IMR-90 (cell line): ENCODE results near the gene VAT1L.

Source experiments
- CEBPB ChIP-seq: IDR thresholded peaks from 2 replicates; pipeline ENCODE4 v1.6.1; 2012; ENCODE audit warnings: low read depth, low read length, improper control_type of control experiment
- MAFK ChIP-seq: IDR thresholded peaks from 2 replicates; pipeline ENCODE4 v1.6.1; 2012; ENCODE audit warnings: low read depth, low read length, improper control_type of control experiment
- POLR2A ChIP-seq: IDR thresholded peaks from 2 replicates; pipeline ENCODE4 v1.6.1; 2012; ENCODE audit warnings: mild to moderate bottlenecking, low read depth, low read length
- RAD21 ChIP-seq: IDR thresholded peaks from 2 replicates; pipeline ENCODE4 v1.6.1; 2012; ENCODE audit warnings: low read length, improper control_type of control experiment
- RFX5 ChIP-seq: IDR thresholded peaks from 2 replicates; pipeline ENCODE4 v1.8.0; 2012; ENCODE audit warnings: low read depth, mild to moderate bottlenecking, low read length, moderate library complexity
- TF ChIP-seq, protein P1 (sequence below): conservative IDR thresholded peaks from 2 replicates; pipeline ENCODE4 v1.5.1; 2012; ENCODE audit warnings: mild to moderate bottlenecking, low read depth, low read length, improper control_type of control experiment

GRCh38 chr16:77833921-77834634 is 45.7 kb downstream of the VAT1L start:
- TF ChIP-seq CEBPB (peak; percentile 52; the same call in 1 of the 2 replicates), MAFK (no peak), RFX5 (no peak), RAD21 (no peak), POLR2A (peak; percentile 18; the same call in 1 of the 2 replicates)
- TF ChIP-seq, protein P1, sequence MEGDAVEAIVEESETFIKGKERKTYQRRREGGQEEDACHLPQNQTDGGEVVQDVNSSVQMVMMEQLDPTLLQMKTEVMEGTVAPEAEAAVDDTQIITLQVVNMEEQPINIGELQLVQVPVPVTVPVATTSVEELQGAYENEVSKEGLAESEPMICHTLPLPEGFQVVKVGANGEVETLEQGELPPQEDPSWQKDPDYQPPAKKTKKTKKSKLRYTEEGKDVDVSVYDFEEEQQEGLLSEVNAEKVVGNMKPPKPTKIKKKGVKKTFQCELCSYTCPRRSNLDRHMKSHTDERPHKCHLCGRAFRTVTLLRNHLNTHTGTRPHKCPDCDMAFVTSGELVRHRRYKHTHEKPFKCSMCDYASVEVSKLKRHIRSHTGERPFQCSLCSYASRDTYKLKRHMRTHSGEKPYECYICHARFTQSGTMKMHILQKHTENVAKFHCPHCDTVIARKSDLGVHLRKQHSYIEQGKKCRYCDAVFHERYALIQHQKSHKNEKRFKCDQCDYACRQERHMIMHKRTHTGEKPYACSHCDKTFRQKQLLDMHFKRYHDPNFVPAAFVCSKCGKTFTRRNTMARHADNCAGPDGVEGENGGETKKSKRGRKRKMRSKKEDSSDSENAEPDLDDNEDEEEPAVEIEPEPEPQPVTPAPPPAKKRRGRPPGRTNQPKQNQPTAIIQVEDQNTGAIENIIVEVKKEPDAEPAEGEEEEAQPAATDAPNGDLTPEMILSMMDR = no peak
